ENCODE measurements around the gene PAQR4.

DNA sequence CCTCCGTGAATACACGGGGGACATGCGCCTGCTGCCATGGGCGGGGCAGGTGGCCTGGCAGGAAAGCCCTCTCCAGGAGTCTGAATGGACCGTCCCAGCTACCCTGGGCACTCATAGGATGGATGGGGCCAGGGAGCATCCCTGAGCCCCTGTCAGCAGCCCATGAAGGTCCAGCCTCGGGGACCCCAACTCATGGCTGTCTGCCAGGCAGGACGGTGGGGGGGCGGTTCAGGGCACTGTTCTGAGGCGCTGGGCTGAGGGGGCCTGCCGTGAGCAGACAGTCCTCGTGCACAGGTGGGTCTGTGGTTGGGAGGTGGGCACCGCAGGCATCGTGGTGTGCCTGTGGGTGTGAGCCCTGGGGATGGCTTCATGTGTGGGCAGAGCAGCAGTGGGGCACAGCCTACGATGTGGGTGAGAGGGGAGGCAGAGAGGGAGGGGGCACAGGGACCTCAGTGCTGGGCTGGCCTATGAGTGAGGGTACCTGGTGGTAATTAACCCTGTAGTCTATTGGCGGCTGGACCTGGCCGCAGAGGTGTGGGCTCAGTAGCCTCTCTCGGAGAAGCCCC lies 17.6 kb downstream of the PAQR4 start:
- TF ChIP-seq, protein P1, sequence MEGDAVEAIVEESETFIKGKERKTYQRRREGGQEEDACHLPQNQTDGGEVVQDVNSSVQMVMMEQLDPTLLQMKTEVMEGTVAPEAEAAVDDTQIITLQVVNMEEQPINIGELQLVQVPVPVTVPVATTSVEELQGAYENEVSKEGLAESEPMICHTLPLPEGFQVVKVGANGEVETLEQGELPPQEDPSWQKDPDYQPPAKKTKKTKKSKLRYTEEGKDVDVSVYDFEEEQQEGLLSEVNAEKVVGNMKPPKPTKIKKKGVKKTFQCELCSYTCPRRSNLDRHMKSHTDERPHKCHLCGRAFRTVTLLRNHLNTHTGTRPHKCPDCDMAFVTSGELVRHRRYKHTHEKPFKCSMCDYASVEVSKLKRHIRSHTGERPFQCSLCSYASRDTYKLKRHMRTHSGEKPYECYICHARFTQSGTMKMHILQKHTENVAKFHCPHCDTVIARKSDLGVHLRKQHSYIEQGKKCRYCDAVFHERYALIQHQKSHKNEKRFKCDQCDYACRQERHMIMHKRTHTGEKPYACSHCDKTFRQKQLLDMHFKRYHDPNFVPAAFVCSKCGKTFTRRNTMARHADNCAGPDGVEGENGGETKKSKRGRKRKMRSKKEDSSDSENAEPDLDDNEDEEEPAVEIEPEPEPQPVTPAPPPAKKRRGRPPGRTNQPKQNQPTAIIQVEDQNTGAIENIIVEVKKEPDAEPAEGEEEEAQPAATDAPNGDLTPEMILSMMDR (IDR thresholded peaks at IDR 0.05) = no peak
- TF ChIP-seq POLR2A (IDR thresholded peaks at IDR 0.05) = no peak
